ENCODE data around the gene PTPDC1. TPM values are rescaled to one million over a fixed set of nuclear protein-coding genes. Genes with fewer than 3 reads are reported as not detected.

The PTPDC1 gene
- total RNA-seq, 4 donors from 2014 or later = 5.0 to 17.1 (median 10.1) TPM

DNA sequence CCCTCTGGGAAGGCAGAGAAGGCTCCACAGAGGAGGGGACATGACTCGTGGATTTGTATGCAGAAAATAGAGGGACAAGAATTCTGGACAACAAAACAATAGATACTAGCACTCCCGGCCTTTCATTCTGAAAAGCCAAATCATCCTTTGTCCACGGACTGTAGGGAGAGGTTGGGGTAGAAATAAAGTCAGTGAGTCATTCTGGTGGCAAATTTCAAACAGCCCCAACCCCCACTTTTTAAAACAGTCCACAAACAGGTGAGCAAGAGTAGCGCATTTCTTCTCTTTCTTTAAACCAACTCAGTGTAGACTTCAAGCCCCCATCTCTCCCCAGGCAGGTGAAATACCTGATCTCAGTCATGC, 56.1 kb downstream of the PTPDC1 start:
- peak overlapping the region; percentile 68 for H3K27ac ChIP-seq
- no peaks in the 10 kb centered on the region for H3K9me3 ChIP-seq
- H3K36me3 ChIP-seq = no peaks in the 10 kb centered on the region
- WGBS = 37% methylated on average over 4 of the region's 4 CpGs
- TF ChIP-seq POLR2A (IDR thresholded peaks at IDR 0.05) = no peak
- TF ChIP-seq EP300 (IDR thresholded peaks at IDR 0.05) = no peak
- TF ChIP-seq, protein P1, sequence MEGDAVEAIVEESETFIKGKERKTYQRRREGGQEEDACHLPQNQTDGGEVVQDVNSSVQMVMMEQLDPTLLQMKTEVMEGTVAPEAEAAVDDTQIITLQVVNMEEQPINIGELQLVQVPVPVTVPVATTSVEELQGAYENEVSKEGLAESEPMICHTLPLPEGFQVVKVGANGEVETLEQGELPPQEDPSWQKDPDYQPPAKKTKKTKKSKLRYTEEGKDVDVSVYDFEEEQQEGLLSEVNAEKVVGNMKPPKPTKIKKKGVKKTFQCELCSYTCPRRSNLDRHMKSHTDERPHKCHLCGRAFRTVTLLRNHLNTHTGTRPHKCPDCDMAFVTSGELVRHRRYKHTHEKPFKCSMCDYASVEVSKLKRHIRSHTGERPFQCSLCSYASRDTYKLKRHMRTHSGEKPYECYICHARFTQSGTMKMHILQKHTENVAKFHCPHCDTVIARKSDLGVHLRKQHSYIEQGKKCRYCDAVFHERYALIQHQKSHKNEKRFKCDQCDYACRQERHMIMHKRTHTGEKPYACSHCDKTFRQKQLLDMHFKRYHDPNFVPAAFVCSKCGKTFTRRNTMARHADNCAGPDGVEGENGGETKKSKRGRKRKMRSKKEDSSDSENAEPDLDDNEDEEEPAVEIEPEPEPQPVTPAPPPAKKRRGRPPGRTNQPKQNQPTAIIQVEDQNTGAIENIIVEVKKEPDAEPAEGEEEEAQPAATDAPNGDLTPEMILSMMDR (IDR thresholded peaks at IDR 0.05) = no peak
- no peak for TF ChIP-seq POLR2AphosphoS5 (IDR thresholded peaks at IDR 0.05)
- no peak for DNase-seq (ENCODE audit: low spot score in 2 of 2)
- H3K4me3 ChIP-seq = no peak overlapping the region
- H3K27me3 ChIP-seq = no peaks in the 10 kb centered on the region
- H3K4me1 ChIP-seq = peaks cover 49% of the 10 kb centered on the region

DNA sequence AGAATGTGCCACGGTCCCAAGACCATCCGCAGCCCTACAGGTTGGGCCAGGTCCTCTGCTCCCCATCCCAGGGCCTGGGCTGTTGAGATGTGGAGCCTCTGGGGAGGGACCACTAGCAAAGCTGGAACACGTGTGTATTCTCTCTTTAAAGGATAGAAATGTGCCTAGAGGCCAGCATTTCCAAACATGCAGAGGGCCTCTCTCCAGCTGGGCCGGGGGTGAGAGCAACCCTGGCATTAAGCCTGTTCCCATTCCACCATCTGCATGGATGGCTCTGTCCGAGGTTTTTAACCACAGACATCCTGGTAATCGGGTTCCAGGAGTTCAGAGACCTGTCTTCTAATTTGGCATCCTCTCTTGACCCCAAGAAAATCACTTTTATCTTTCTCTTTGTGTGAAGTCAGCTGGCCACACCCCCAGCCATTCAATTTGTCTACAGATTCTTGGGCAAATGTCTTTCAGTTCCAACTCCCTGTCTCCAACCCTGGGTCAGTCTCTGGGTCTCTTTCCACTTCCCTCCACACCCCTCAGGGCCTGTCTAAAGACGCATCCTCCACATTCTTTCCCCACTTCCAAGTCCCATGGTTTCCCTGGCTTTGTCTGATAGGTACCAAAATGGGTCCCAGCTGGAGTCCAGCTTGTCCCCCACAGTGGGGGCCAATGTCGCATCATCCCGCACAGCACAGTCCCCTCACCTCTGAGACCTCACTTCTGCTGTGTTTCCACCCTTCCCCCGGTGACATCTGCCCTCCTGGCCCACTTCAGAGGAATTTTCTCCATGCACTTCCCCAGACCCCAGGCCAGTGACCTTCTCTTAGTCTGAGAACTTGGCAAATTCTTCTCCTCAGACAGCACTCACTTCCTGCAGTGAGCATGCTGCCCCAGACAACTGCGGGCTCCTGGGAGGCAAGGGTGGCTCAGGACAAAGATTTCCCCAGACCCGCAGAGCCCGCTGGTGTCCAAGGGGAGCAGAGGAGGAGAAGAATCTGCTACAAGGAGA, 56.8 kb downstream of the PTPDC1 start:
- Histone ChIP-seq H3K9me3 (no peaks in the 10 kb centered on the region), H3K4me1 (peaks cover 44% of the 10 kb centered on the region), H3K4me3 (no peak overlapping the region), H3K27me3 (no peaks in the 10 kb centered on the region), H3K36me3 (no peaks in the 10 kb centered on the region), H3K27ac (peak overlapping the region; percentile 68)
- WGBS = 75% methylated on average over 13 of the region's 13 CpGs
- TF ChIP-seq, protein P1 (IDR thresholded peaks at IDR 0.05) = no peak
- TF ChIP-seq POLR2A (IDR thresholded peaks at IDR 0.05) (no peak), POLR2AphosphoS5 (IDR thresholded peaks at IDR 0.05) (no peak), EP300 (IDR thresholded peaks at IDR 0.05) (no peak)
- no peak for DNase-seq (ENCODE audit: low spot score in 2 of 2)

DNA sequence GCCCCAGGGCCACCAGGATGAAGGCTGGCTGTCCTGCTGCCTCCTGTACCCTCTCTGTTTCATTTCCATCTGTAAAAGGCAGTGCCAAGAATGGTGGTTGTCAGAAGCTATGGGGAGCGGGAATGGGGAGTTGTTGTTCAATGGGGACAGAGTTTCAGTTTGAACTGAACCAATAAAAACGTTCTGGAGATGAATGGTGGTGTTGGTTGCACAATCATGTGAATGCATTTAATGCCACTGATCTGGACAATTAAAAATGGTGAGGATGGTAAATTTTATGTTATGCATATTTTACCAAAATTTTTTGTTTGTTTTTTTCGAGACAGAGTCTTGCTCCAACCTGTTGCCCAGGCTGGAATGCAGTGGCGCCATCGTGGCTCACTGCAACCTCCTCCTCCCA, 58.1 kb downstream of the PTPDC1 start:
- Histone ChIP-seq H3K27me3 (no peaks in the 10 kb centered on the region), H3K27ac (no peak overlapping the region), H3K9me3 (no peaks in the 10 kb centered on the region), H3K36me3 (no peaks in the 10 kb centered on the region), H3K4me1 (peaks cover 44% of the 10 kb centered on the region), H3K4me3 (no peak overlapping the region)
- no peak for TF ChIP-seq POLR2A (IDR thresholded peaks at IDR 0.05)
- TF ChIP-seq POLR2AphosphoS5 (IDR thresholded peaks at IDR 0.05) = no peak
- TF ChIP-seq, protein P1 (IDR thresholded peaks at IDR 0.05) = no peak
- TF ChIP-seq EP300 (IDR thresholded peaks at IDR 0.05) = no peak
- WGBS = 71% methylated on average over 5 of the region's 5 CpGs
- no peak for DNase-seq (ENCODE audit: low spot score in 2 of 2)

DNA sequence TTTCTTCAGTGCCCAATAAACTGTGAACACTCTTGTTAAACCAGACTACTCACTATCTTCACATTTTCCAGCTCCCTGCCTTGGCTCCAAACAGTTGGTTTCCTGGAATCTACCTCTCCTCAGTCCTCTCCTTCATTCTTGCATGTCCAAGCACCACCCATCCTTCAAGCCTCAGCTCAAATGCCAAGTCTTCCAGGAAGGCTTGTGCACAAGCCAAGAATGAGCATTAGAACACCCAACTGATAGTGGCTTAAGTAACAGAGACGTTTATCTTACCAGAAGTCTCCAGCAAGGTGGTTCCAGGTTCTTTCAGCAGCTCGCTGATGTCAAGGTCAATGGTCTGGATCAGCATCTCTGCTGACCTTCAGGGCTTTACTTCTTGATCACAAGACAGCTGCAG, 60.1 kb downstream of the PTPDC1 start:
- peaks cover 39% of the 10 kb centered on the region for H3K4me1 ChIP-seq
- no peak for DNase-seq (ENCODE audit: low spot score in 2 of 2)
- WGBS = 30% methylated on average over 2 of the region's 2 CpGs

DNA sequence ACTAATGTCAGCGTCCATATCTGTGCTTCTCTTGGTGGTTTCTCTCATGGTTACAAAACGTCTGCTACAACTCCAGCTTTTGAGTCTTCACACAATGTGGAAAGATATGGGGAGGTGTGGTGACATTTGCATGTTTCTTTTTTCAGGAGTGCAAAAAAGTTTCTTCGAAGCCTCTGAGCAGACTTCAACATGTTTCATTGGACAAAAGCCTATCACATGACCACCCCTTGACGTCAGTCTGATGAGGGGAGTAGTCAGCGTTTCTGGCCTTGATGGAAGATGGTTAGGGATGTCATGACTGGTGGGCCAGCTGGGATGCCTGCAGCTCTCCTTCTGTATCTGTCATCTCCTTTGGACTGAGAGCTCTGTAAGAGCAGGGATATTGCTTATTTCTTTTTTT, 61.4 kb downstream of the PTPDC1 start:
- TF ChIP-seq, protein P1 (IDR thresholded peaks at IDR 0.05) = no peak
- TF ChIP-seq EP300 (IDR thresholded peaks at IDR 0.05) (no peak), POLR2AphosphoS5 (IDR thresholded peaks at IDR 0.05) (no peak), POLR2A (IDR thresholded peaks at IDR 0.05) (no peak)
- Histone ChIP-seq H3K36me3 (no peaks in the 10 kb centered on the region), H3K4me1 (peaks cover 29% of the 10 kb centered on the region), H3K9me3 (no peaks in the 10 kb centered on the region), H3K4me3 (no peak overlapping the region), H3K27me3 (no peaks in the 10 kb centered on the region), H3K27ac (no peak overlapping the region)
- 56% methylated on average over 5 of the region's 5 CpGs for WGBS
- no peak for DNase-seq (ENCODE audit: low spot score in 2 of 2)

More for the DNA sequence above, 60.1 kb downstream of the PTPDC1 start:
- H3K36me3 ChIP-seq = no peaks in the 10 kb centered on the region
- H3K27ac ChIP-seq = no peak overlapping the region
- no peaks in the 10 kb centered on the region for H3K9me3 ChIP-seq
- H3K27me3 ChIP-seq = no peaks in the 10 kb centered on the region
- TF ChIP-seq EP300 (IDR thresholded peaks at IDR 0.05) = peak; percentile 18
- no peak for TF ChIP-seq POLR2A (IDR thresholded peaks at IDR 0.05)
- no peak for TF ChIP-seq POLR2AphosphoS5 (IDR thresholded peaks at IDR 0.05)
- TF ChIP-seq, protein P1 (IDR thresholded peaks at IDR 0.05) = no peak
- H3K4me3 ChIP-seq = no peak overlapping the region
